Measurements from ENCODE around the gene SLC4A1. TPM values are rescaled to one million over a fixed set of nuclear protein-coding genes. Genes with fewer than 3 reads are reported as not detected.
A peak's percentile ranks its signal among the peaks of the same experiment; 100 is the strongest.

Gene SLC4A1
- total and polyA plus RNA-seq, 2 of the 13 experiments (the other 11 are each of a cell fraction or from before 2014, with no cell fraction given): not detected

DNA sequence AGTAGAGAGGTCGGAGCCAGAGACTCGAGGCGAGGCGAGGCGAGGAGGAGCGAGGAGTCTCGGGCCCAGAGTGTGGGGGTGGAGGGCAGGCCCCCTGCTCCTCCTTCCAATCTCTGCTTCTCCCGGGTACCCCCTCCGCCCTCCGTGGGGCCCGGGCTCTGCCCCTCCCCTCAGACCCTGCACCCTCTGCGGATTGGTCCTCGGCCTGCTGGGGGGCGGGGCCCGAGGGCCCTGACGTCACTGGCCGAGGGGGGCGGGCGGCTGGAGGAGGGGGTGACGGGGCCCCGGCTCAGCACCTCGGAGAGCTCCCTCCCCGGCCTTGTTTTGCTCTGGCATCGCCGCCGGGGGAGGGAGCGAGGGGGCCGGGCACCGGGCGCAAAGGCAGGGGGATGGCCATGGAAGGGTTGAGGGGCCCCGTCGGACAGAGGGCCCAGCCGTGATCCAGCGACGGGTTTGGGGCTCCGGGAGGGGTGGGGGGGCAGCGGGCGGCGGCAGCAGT lies 40.4 kb upstream of the SLC4A1 start, which contains the start of gene RUNDC3A (continued):
- TF ChIP-seq, protein P1, sequence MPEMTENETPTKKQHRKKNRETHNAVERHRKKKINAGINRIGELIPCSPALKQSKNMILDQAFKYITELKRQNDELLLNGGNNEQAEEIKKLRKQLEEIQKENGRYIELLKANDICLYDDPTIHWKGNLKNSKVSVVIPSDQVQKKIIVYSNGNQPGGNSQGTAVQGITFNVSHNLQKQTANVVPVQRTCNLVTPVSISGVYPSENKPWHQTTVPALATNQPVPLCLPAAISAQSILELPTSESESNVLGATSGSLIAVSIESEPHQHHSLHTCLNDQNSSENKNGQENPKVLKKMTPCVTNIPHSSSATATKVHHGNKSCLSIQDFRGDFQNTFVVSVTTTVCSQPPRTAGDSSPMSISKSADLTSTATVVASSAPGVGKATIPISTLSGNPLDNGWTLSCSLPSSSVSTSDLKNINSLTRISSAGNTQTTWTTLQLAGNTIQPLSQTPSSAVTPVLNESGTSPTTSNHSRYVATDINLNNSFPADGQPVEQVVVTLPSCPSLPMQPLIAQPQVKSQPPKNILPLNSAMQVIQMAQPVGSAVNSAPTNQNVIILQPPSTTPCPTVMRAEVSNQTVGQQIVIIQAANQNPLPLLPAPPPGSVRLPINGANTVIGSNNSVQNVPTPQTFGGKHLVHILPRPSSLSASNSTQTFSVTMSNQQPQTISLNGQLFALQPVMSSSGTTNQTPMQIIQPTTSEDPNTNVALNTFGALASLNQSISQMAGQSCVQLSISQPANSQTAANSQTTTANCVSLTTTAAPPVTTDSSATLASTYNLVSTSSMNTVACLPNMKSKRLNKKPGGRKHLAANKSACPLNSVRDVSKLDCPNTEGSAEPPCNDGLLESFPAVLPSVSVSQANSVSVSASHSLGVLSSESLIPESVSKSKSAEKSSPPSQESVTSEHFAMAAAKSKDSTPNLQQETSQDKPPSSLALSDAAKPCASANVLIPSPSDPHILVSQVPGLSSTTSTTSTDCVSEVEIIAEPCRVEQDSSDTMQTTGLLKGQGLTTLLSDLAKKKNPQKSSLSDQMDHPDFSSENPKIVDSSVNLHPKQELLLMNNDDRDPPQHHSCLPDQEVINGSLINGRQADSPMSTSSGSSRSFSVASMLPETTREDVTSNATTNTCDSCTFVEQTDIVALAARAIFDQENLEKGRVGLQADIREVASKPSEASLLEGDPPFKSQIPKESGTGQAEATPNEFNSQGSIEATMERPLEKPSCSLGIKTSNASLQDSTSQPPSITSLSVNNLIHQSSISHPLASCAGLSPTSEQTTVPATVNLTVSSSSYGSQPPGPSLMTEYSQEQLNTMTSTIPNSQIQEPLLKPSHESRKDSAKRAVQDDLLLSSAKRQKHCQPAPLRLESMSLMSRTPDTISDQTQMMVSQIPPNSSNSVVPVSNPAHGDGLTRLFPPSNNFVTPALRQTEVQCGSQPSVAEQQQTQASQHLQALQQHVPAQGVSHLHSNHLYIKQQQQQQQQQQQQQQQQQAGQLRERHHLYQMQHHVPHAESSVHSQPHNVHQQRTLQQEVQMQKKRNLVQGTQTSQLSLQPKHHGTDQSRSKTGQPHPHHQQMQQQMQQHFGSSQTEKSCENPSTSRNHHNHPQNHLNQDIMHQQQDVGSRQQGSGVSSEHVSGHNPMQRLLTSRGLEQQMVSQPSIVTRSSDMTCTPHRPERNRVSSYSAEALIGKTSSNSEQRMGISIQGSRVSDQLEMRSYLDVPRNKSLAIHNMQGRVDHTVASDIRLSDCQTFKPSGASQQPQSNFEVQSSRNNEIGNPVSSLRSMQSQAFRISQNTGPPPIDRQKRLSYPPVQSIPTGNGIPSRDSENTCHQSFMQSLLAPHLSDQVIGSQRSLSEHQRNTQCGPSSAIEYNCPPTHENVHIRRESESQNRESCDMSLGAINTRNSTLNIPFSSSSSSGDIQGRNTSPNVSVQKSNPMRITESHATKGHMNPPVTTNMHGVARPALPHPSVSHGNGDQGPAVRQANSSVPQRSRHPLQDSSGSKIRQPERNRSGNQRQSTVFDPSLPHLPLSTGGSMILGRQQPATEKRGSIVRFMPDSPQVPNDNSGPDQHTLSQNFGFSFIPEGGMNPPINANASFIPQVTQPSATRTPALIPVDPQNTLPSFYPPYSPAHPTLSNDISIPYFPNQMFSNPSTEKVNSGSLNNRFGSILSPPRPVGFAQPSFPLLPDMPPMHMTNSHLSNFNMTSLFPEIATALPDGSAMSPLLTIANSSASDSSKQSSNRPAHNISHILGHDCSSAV (CRISPR knock-in tag; IDR thresholded peaks at IDR 0.05; ENCODE audit: borderline replicate concordance): no peak
- TF ChIP-seq ZNF546 (CRISPR knock-in tag; conservative IDR thresholded peaks at IDR 0.05) (no peak; the same call in 1 of the 2 replicates), ZNF20 (CRISPR knock-in tag; IDR thresholded peaks at IDR 0.05) (no peak), GTF2F1 (IDR thresholded peaks at IDR 0.05; ENCODE audit: low read length) (no peak), ZNF567 (CRISPR knock-in tag; IDR thresholded peaks at IDR 0.05; ENCODE audit: borderline replicate concordance) (0 out of 2 replicates have a peak, but pooled peaks have one; percentile 37), ZNF788 (CRISPR knock-in tag; IDR thresholded peaks at IDR 0.05; ENCODE audit: borderline replicate concordance) (peak; percentile 16; the same call in 1 of the 2 replicates), ZNF274 (CRISPR knock-in tag; IDR thresholded peaks at IDR 0.05) (no peak), ZSCAN31 (CRISPR knock-in tag; IDR thresholded peaks at IDR 0.05; ENCODE audit: low read depth) (0 out of 2 replicates have a peak, but pooled peaks have one; percentile 23), REPIN1 (CRISPR knock-in tag; IDR thresholded peaks at IDR 0.05; ENCODE audit: borderline replicate concordance, low read depth) (no peak), FOXC1 (CRISPR knock-in tag; IDR thresholded peaks at IDR 0.05; ENCODE audit: borderline replicate concordance) (no peak; the same call in 1 of the 2 replicates), SSRP1 (CRISPR knock-in tag; IDR thresholded peaks at IDR 0.05) (no peak), ZNF207 (IDR thresholded peaks at IDR 0.05; ENCODE audit: borderline replicate concordance) (no peak), ATRX (CRISPR knock-in tag; IDR thresholded peaks at IDR 0.05; ENCODE audit: borderline replicate concordance) (no peak)
- TF ChIP-seq, protein P2, sequence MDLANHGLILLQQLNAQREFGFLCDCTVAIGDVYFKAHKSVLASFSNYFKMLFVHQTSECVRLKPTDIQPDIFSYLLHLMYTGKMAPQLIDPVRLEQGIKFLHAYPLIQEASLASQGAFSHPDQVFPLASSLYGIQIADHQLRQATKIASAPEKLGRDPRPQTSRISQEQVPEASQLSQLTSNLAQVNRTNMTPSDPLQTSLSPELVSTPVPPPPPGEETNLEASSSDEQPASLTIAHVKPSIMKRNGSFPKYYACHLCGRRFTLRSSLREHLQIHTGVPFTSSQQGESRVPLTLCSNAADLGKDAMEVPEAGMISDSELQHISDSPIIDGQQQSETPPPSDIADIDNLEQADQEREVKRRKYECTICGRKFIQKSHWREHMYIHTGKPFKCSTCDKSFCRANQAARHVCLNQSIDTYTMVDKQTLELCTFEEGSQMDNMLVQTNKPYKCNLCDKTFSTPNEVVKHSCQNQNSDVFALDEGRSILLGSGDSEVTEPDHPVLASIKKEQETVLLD (CRISPR knock-in tag; IDR thresholded peaks at IDR 0.05; ENCODE audit: low read depth): peak; percentile 54; the same call in 1 of the 2 replicates
- TF ChIP-seq, protein P3, sequence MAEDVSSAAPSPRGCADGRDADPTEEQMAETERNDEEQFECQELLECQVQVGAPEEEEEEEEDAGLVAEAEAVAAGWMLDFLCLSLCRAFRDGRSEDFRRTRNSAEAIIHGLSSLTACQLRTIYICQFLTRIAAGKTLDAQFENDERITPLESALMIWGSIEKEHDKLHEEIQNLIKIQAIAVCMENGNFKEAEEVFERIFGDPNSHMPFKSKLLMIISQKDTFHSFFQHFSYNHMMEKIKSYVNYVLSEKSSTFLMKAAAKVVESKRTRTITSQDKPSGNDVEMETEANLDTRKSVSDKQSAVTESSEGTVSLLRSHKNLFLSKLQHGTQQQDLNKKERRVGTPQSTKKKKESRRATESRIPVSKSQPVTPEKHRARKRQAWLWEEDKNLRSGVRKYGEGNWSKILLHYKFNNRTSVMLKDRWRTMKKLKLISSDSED (CRISPR knock-in tag; IDR thresholded peaks at IDR 0.05): no peak
